AG04449 (cell line): ENCODE measurements around the gene ANO2.

Experiments used
- CTCF ChIA-PET: fragments of 350-600 bp; formaldehyde crosslinking; extraction: SDS; loops from one replicate; lab custom pipeline; 2021; ENCODE audit warnings: antibody characterized with exemption; lab: Yijun Ruan, JAX
- POLR2A ChIA-PET: fragments of 400-600, 350-600 bp; formaldehyde crosslinking; extraction: SDS; loops from one replicate; lab custom pipeline; 2020; ENCODE audit warnings: antibody characterized with exemption, inconsistent platforms; lab: Yijun Ruan, JAX
- DNase-seq: peaks from one replicate; pipeline ENCODE4 v3.0.0-alpha.2; 2010; ENCODE audit warnings: low read depth, low spot score
- H3K4me3 ChIP-seq: 2 replicates; pipeline ENCODE4 v1.5.1; 2011; ENCODE audit warnings: low read depth, mild to moderate bottlenecking, control low read depth, low read length
- CTCF ChIP-seq: IDR thresholded peaks from one replicate; pipeline ENCODE4 v1.5.1; 2011; ENCODE audit warnings: mild to moderate bottlenecking, moderate library complexity, low read length, control low read depth, inconsistent platforms; ENCODE audit not compliant: insufficient read depth; ENCODE audit errors: missing control alignments

Gene ANO2

DNA sequence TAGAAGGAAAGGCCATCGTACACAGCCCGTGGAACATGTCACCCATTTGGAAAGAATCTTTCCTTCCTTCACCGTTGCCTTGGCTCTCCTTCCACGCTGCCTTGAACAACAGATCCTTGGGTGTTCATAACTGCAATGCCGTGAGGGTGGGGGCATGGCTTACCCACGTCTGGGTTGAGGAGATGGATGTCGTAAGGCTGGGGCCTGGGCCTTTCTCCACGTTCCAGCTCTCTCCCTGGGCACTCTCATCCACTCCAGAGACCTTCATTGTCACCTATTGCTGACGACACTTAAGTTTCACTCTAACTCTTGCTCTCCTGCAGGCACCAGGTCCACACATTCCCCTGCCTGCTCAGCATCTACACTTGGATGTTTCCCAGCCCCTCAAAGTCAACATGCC, 19.4 kb downstream of the ANO2 start:
- ChIA-PET POLR2A (no interaction called here), CTCF (no interaction called here)
- no peak for DNase-seq
- H3K4me3 ChIP-seq: no peak overlapping the region
- no peak for TF ChIP-seq CTCF

DNA sequence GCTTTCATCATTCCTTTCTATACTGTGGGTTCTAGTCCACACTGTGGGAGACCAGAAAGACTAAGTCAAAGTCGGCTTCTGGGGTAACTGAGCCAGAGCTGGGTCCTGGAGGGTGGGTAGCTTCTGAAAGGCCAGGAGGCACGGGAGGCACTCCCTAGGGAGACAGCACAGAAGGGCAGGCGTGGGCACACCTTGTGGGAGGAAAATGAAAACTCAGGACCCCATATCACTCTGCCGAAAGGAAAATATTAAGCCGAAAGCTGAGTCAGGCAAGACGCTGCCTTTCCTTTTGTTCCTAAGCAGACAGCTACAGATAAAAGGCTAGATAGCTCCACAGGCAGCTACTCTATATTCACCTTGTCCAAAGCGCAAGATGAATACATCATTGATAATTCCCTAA, 20.7 kb downstream of the ANO2 start:
- no peak for DNase-seq
- no peak for TF ChIP-seq CTCF
- CTCF ChIA-PET: no interaction called here
- POLR2A ChIA-PET: no interaction called here
- no peak overlapping the region for H3K4me3 ChIP-seq

- POLR2A ChIA-PET: no interaction called here
- no peak for DNase-seq
- no peak for TF ChIP-seq CTCF
- no peak overlapping the region for H3K4me3 ChIP-seq
- CTCF ChIA-PET: no interaction called here
Observed at GRCh38 chr12:5923751-5924150, 21.3 kb downstream of the ANO2 start.

DNA sequence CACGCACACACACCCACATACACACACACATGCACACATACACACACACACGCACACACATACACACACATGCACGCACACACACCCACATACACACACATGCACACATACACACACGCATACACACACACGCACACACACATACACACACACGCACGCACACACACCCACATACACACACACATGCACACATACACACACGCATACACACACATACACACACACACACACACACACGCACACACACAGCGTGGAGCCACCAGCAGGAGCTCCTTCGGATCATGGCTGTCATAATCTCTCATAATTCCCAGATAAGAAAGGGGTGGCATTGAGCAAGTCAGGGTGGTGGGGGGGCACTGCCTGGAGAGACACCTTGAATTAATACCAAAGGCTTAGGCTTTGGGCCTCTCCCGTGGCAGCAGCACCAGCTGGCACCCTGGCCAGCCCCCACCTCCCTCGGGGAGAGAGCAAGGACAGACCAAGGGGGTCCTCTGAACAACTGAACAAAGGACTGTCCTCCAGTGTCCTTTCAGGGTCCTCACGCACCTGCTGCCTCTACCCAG, 21.9 kb downstream of the ANO2 start:
- no peak for DNase-seq
- no peak for TF ChIP-seq CTCF
- ChIA-PET CTCF (no interaction called here), POLR2A (no interaction called here)
- H3K4me3 ChIP-seq: no peak overlapping the region

DNA sequence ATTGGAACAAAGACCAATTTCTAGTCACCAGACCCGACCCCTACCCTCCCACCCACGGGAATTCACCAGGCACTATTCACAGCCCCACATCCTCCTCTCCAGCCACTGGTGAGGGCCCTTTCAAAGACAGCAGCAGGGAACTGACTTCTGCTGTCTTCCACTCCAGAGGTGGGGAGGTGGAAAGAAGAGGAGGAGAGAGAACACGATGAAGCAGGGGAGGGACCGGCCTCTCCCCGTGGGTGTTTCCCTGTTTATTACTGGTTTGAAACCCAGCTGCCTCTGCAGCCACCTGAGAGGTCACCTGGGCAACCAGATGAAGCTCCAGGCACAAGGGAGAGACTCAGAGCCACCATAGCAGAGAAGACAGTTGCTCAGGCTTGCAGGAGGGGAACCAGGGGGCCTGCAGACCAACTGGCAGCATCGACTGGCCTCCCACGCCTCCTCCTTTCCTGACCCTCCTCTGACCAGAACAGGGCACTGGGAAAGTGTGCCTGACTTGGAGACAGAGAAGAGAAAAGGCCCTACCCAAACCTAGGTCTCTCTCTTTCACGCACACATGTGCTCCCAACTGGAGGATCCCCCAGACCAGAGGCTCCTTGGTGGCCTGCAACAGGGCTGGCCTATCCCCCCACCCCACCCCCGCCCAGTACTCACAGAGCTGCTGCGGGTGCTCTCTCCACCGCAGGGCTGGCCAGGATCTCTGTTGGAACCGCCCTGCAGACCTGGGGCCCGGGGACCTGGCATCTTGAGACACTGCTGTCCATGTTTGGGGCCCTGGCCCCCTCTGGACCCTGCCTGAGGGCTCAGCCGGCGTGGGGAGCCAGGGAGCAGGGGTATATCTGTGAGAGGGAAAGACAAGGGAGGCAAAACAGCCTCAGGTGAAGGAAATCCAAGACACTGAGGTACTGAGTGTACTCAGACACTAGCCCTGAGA, 22.8 kb downstream of the ANO2 start:
- no peak for TF ChIP-seq CTCF
- DNase-seq: no peak
- CTCF ChIA-PET: no interaction called here
- POLR2A ChIA-PET: no interaction called here
- no peak overlapping the region for H3K4me3 ChIP-seq
